HEK293 (cell line): ENCODE data around the gene HBG2.

Experiments
- CTCF ChIP-seq: fragments of 450-650 bp; formaldehyde crosslinking; IDR thresholded peaks from 2 replicates; pipeline ENCODE4 v1.5.1; 2016; ENCODE audit warnings: missing biosample characterization, missing genetic modification characterization
- HOXD13 ChIP-seq: sonication (generic); formaldehyde crosslinking; IDR thresholded peaks from 2 replicates; pipeline ENCODE4 v1.8.0; 2022; ENCODE audit warnings: missing genetic modification reagents, borderline replicate concordance
- YY1 ChIP-seq: fragments of 450-650 bp; formaldehyde crosslinking; IDR thresholded peaks from 2 replicates; pipeline ENCODE4 v1.5.1; 2018; ENCODE audit warnings: missing biosample characterization, missing genetic modification characterization
- ZFP37 ChIP-seq: fragments of 450-650 bp; formaldehyde crosslinking; IDR thresholded peaks from 2 replicates; pipeline ENCODE4 v1.5.1; 2016; ENCODE audit warnings: missing biosample characterization, missing genetic modification characterization
- ZNF324 ChIP-seq: fragments of 450-650 bp; formaldehyde crosslinking; IDR thresholded peaks from 2 replicates; pipeline ENCODE4 v1.5.1; 2016; ENCODE audit warnings: missing biosample characterization, missing genetic modification characterization
- ZNF544 ChIP-seq: fragments of 450-650 bp; formaldehyde crosslinking; IDR thresholded peaks from 2 replicates; pipeline ENCODE4 v1.5.0; 2017; ENCODE audit warnings: missing biosample characterization, missing genetic modification characterization
- ZNF626 ChIP-seq: fragments of 450-650 bp; sonication (Bioruptor Pico); formaldehyde crosslinking; IDR thresholded peaks from 2 replicates; pipeline ENCODE4 v1.5.1; 2018; ENCODE audit warnings: missing biosample characterization, missing genetic modification characterization, inconsistent platforms

GRCh38 chr11:5257296-5257695 lies 2.7 kb upstream of the HBG2 start:
- TF ChIP-seq ZNF626: no peak
- TF ChIP-seq CTCF: no peak
- no peak for TF ChIP-seq ZNF324 (tag by site-specific recombination)
- no peak for TF ChIP-seq ZNF544
- no peak for TF ChIP-seq YY1
- TF ChIP-seq HOXD13 (CRISPR knock-in tag): no peak
- TF ChIP-seq ZFP37: no peak
